C4-2B (cell line): ENCODE results near the gene SARS1.

Source experiments
- CTCF ChIP-seq: fragments of 450-650 bp; conservative IDR thresholded peaks from 2 replicates; pipeline ENCODE4 v1.5.1; 2017; ENCODE audit warnings: mild to moderate bottlenecking
- ZFX ChIP-seq: fragments of 450-650 bp; IDR thresholded peaks from 2 replicates; pipeline ENCODE4 v1.6.1; 2017

GRCh38 chr1:109213345-109213823, 334 bp upstream of the SARS1 start:
- TF ChIP-seq CTCF = no peak
- TF ChIP-seq ZFX = no peak
